A549 (cell line): Measurements from ENCODE around the gene POMT2. TPM values are rescaled to one million over a fixed set of nuclear protein-coding genes. Genes with fewer than 3 reads are reported as not detected.

Experiments used
- ATAC-seq, 2 experiments: fragments of 200-7000 bp in 1 of 2; fragments of >200 bp in 1 of 2; cut with Nextera tagmentation in 1 of 2; cut with Tn5 transposase in 1 of 2; 3 replicates each; pipeline versions ENCODE4 v1.8.0 to v1.9.1; 2018 to 2020; ENCODE audit warnings: mild to moderate bottlenecking in 1 of 2, moderate library complexity in 1 of 2
- CTCF ChIA-PET: fragments of 300-600 bp; sonication (Branson Sonifier 250); formaldehyde crosslinking; extraction: SDS; loops from one replicate; lab custom pipeline; 2021; ENCODE audit warnings: antibody characterized with exemption, inconsistent platforms; lab: Yijun Ruan, JAX
- POLR2A ChIA-PET: fragments of 350-600 bp; formaldehyde crosslinking; extraction: SDS; loops from one replicate; lab custom pipeline; 2021; ENCODE audit warnings: antibody characterized with exemption, inconsistent platforms; lab: Yijun Ruan, JAX
- DNase-seq, 2 experiments: peaks; one replicate each; pipeline versions ENCODE4 v3.0.0 to v3.0.0-alpha.2; 2011 to 2016; ENCODE audit warnings: low read depth in 1 of 2, low spot score in 1 of 2
- FAIRE-seq: peaks from 2 replicates; lab custom pipeline; 2011; peaks lifted over from hg19 to GRCh38; lab: Jason Lieb, UNC
- H3K27ac ChIP-seq, 2 experiments: fragments of >200 bp; sonication (Bioruptor Twin); formaldehyde crosslinking; 3 replicates each; pipeline ENCODE4 v1.5.1; 2016 to 2017
- H3K4me1 ChIP-seq: fragments of >200 bp; sonication (Bioruptor Twin); formaldehyde crosslinking; 3 replicates; pipeline ENCODE4 v1.6.1; 2016
- H3K4me2 ChIP-seq: fragments of >200 bp; sonication (Bioruptor Twin); formaldehyde crosslinking; 3 replicates; pipeline ENCODE4 v1.6.1; 2016
- H3K4me3 ChIP-seq: fragments of >200 bp; sonication (Bioruptor Twin); formaldehyde crosslinking; 3 replicates; pipeline ENCODE4 v1.5.1; 2016
- H3K9me3 ChIP-seq: fragments of >200 bp; sonication (Bioruptor Twin); formaldehyde crosslinking; 3 replicates; pipeline ENCODE4 v1.6.1; 2016
- CBX2 ChIP-seq: fragments of 200-600 bp; sonication (generic); IDR thresholded peaks from 2 replicates; pipeline ENCODE4 v1.6.1; 2016; ENCODE audit warnings: low read depth, mild to moderate bottlenecking, borderline replicate concordance
- CEBPB ChIP-seq, 2 experiments: fragments of >200 bp in 1 of 2; sonication (Bioruptor Twin) in 1 of 2; formaldehyde crosslinking in 1 of 2; IDR thresholded peaks; 2 replicates each; pipeline ENCODE4 v1.6.1; 2012 to 2016
- EHMT2 ChIP-seq: fragments of 200-600 bp; sonication (generic); IDR thresholded peaks from 2 replicates; pipeline ENCODE4 v1.6.1; 2016; ENCODE audit warnings: antibody characterized with exemption, low read depth, mild to moderate bottlenecking, moderate library complexity
- EP300 ChIP-seq, 2 experiments: fragments of >200 bp; sonication (Bioruptor Twin); formaldehyde crosslinking; IDR thresholded peaks; 2 replicates in 1 of 2; 3 replicates in 1 of 2; pipeline ENCODE4 v1.6.1; 2016 to 2017
- ESRRA ChIP-seq: fragments of 150-350 bp; IDR thresholded peaks from 2 replicates; pipeline ENCODE4 v1.6.1; 2014; ENCODE audit warnings: mild to moderate bottlenecking, low read length, borderline replicate concordance
- FOSB ChIP-seq: fragments of 250-450 bp; sonication (Bioruptor Pico); IDR thresholded peaks from 2 replicates; pipeline ENCODE4 v1.5.0; 2020; ENCODE audit warnings: mild to moderate bottlenecking, moderate library complexity
- FOSL2 ChIP-seq, 2 experiments: fragments of 450-650 bp in 1 of 2; fragments of >200 bp in 1 of 2; sonication (Bioruptor Twin) in 1 of 2; formaldehyde crosslinking; IDR thresholded peaks; 2 replicates each; pipeline versions ENCODE4 v1.5.0 to v1.6.1; 2016 to 2020; ENCODE audit warnings: mild to moderate bottlenecking in 1 of 2, moderate library complexity in 1 of 2
- GATA3 ChIP-seq: IDR thresholded peaks from 2 replicates; pipeline ENCODE4 v1.6.1; 2012; ENCODE audit warnings: borderline replicate concordance
- HEYL ChIP-seq: fragments of 250-450 bp; sonication (Bioruptor Pico); IDR thresholded peaks from 2 replicates; pipeline ENCODE4 v1.8.0; 2021; ENCODE audit warnings: mild to moderate bottlenecking, moderate library complexity
- HOXA7 ChIP-seq: fragments of 250-450 bp; sonication (Bioruptor Pico); IDR thresholded peaks from 2 replicates; pipeline ENCODE4 v1.5.0; 2020; ENCODE audit warnings: mild to moderate bottlenecking, moderate library complexity
- HOXB5 ChIP-seq: fragments of 250-450 bp; sonication (Bioruptor Pico); IDR thresholded peaks from 2 replicates; pipeline ENCODE4 v1.5.0; 2020; ENCODE audit warnings: mild to moderate bottlenecking, moderate library complexity
- JUN ChIP-seq, 2 experiments: fragments of >200 bp; sonication (Bioruptor Twin); formaldehyde crosslinking; IDR thresholded peaks; 2 replicates in 1 of 2; 3 replicates in 1 of 2; pipeline ENCODE4 v1.6.1; 2016 to 2017
- JUNB ChIP-seq: fragments of >200 bp; sonication (Bioruptor Twin); formaldehyde crosslinking; IDR thresholded peaks from 2 replicates; pipeline ENCODE4 v1.6.1; 2016
- KDM5A ChIP-seq: fragments of 200-600 bp; sonication (generic); IDR thresholded peaks from 2 replicates; pipeline ENCODE4 v1.6.1; 2016; ENCODE audit warnings: antibody characterized with exemption, mild to moderate bottlenecking
- MAZ ChIP-seq: fragments of 150-350 bp; IDR thresholded peaks from 2 replicates; pipeline ENCODE4 v1.6.1; 2014; ENCODE audit warnings: antibody characterized with exemption, low read depth, low read length, borderline replicate concordance
- MYC ChIP-seq: IDR thresholded peaks from 2 replicates; pipeline ENCODE4 v1.6.1; 2012; ENCODE audit warnings: mild to moderate bottlenecking, inconsistent platforms, low read length, improper control_type of control experiment, borderline replicate concordance
- NFE2L2 ChIP-seq: fragments of 150-350 bp; conservative IDR thresholded peaks from 2 replicates; pipeline ENCODE4 v1.6.1; 2014; ENCODE audit warnings: low read length
- NR3C1 ChIP-seq: fragments of >200 bp; sonication (Bioruptor Twin); formaldehyde crosslinking; IDR thresholded peaks from 3 replicates; pipeline ENCODE4 v1.6.1; 2017
- POLR2A ChIP-seq: IDR thresholded peaks from 2 replicates; pipeline ENCODE4 v1.6.1; 2012; ENCODE audit warnings: mild to moderate bottlenecking, low read length
- POLR2AphosphoS2 ChIP-seq: conservative IDR thresholded peaks from 2 replicates; pipeline ENCODE4 v1.6.1; 2012; ENCODE audit warnings: low read length, improper control_type of control experiment, inconsistent platforms
- RARB ChIP-seq: fragments of 250-450 bp; sonication (Bioruptor Pico); IDR thresholded peaks from 2 replicates; pipeline ENCODE4 v1.8.0; 2021; ENCODE audit warnings: mild to moderate bottlenecking, moderate library complexity
- RCOR1 ChIP-seq: fragments of 150-350 bp; IDR thresholded peaks from 2 replicates; pipeline ENCODE4 v1.6.1; 2014; ENCODE audit warnings: antibody characterized with exemption, low read length, low read depth
- RNF2 ChIP-seq: fragments of 200-600 bp; sonication (generic); IDR thresholded peaks from 2 replicates; pipeline ENCODE4 v1.6.1; 2016; ENCODE audit warnings: low read depth, mild to moderate bottlenecking, antibody characterized with exemption, moderate library complexity, borderline replicate concordance
- SREBF2 ChIP-seq: fragments of 450-650 bp; IDR thresholded peaks from 2 replicates; pipeline ENCODE4 v1.6.1; 2014; ENCODE audit warnings: mild to moderate bottlenecking, moderate library complexity
- TFCP2L1 ChIP-seq: fragments of 250-450 bp; sonication (Bioruptor Pico); IDR thresholded peaks from 2 replicates; pipeline ENCODE4 v1.5.0; 2021; ENCODE audit warnings: mild to moderate bottlenecking
- TP53 ChIP-seq: fragments of 250-450 bp; sonication (Bioruptor Pico); IDR thresholded peaks from 2 replicates; pipeline ENCODE4 v1.5.0; 2021; ENCODE audit warnings: mild to moderate bottlenecking, moderate library complexity
- ZFP36 ChIP-seq: fragments of 450-650 bp; IDR thresholded peaks from 2 replicates; pipeline ENCODE4 v1.6.1; 2014; ENCODE audit warnings: borderline replicate concordance; ENCODE audit not compliant: partially characterized antibody
- ZNF302 ChIP-seq: fragments of 250-450 bp; sonication (Bioruptor Pico); IDR thresholded peaks from 2 replicates; pipeline ENCODE4 v1.9.0; 2021; ENCODE audit warnings: inconsistent platforms, mild to moderate bottlenecking, moderate library complexity
- WGBS: methylation state at CpG from one replicate; pipeline ENCODE4 v1.1.6; 2017; ENCODE audit errors: missing lambda C conversion rate; 5-methylcytosine and 5-hydroxymethylcytosine counted together
- polyA plus RNA-seq, 4 experiments: library from polyadenylated mRNA; depleted of rRNA in 3 of 4; stranded (reverse); fragments of >200 nt; fragmentation: RNase III in 1 of 4; extraction: RNeasy Plus Mini Kit Qiagen cat#74134 plus additional on column Dnase treatment in 1 of 4; gene quantifications; 2 replicates in 3 of 4; 3 replicates in 1 of 4; pipeline ENCODE4 v1.2.3, GENCODE V29; 2011 to 2017
- TF ChIP-seq, protein P1 (sequence below): IDR thresholded peaks from 2 replicates; pipeline ENCODE4 v1.6.1; 2012
- TF ChIP-seq, protein P2 (sequence below): IDR thresholded peaks from 2 replicates; pipeline ENCODE4 v1.6.1; 2012
- TF ChIP-seq, protein P3 (sequence below): IDR thresholded peaks from 2 replicates; pipeline ENCODE4 v1.6.1; 2012; ENCODE audit warnings: low read depth, borderline replicate concordance
- TF ChIP-seq, protein P4 (sequence below): fragments of 250-450 bp; sonication (Bioruptor Pico); IDR thresholded peaks from 2 replicates; pipeline ENCODE4 v1.5.0; 2021; ENCODE audit warnings: mild to moderate bottlenecking, moderate library complexity, borderline replicate concordance

Gene POMT2
- polyA plus RNA-seq, 2 of the 4 experiments (the other 2 are of a cell fraction): 27.1 to 38.7 TPM

DNA sequence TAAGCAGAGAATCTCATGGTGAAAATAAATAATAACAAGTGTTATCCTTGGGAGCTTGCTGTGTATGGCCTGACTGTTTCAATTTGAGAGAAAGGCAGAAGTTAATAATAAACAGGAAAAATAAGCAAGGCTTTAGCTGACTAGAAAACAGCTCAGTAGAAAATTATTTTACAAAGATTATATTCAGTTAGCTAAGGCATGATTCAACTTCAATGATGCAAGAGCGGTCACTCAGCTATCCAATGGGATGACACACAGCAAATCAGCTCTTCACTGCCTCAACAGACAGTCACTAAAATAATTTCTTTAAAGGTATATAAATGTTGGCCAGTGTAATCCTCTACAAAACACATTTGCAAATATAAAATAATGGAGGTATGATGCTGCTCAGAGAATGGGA lies 18.7 kb upstream of the POMT2 start:
- DNase-seq (no peak), ATAC-seq (peak; percentile 34 to 65; a peak in 3 of 6 replicates), FAIRE-seq (no peak)
- Histone ChIP-seq H3K9me3 (no peaks in the 10 kb centered on the region), H3K4me2 (peak overlapping the region; percentile 49), H3K4me3 (no peak overlapping the region), H3K4me1 (peaks cover 15% of the 10 kb centered on the region; the same call in 2 of the 3 replicates), H3K27ac (peak overlapping the region; percentile 21 to 38; a peak in 3 of 6 replicates)
- ChIA-PET CTCF (interaction anchor here (0.7 to 2.0 kb wide), 3 partner anchors 23 to 39 kb away, joined by 3 to 6 read pairs (median 4); partner anchors contain the start of genes SAMD15 and TMED8), POLR2A (interaction anchor here (1.0 kb wide), 2 partner anchors 18 to 38 kb away, joined by 4 to 7 read pairs; partner anchors contain the start of genes GSTZ1, POMT2, SAMD15 and TMED8)
- TF ChIP-seq JUN (IDR thresholded peaks at IDR 0.05): no peak
- no peak for TF ChIP-seq NFE2L2
- TF ChIP-seq JUNB: no peak
- TF ChIP-seq, protein P1, sequence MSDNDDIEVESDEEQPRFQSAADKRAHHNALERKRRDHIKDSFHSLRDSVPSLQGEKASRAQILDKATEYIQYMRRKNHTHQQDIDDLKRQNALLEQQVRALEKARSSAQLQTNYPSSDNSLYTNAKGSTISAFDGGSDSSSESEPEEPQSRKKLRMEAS: no peak
- TF ChIP-seq SREBF2: no peak
- TF ChIP-seq EHMT2: no peak
- TF ChIP-seq, protein P2, sequence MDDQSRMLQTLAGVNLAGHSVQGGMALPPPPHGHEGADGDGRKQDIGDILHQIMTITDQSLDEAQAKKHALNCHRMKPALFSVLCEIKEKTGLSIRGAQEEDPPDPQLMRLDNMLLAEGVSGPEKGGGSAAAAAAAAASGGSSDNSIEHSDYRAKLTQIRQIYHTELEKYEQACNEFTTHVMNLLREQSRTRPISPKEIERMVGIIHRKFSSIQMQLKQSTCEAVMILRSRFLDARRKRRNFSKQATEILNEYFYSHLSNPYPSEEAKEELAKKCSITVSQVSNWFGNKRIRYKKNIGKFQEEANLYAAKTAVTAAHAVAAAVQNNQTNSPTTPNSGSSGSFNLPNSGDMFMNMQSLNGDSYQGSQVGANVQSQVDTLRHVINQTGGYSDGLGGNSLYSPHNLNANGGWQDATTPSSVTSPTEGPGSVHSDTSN: no peak
- TF ChIP-seq GATA3: no peak
- TF ChIP-seq FOSB (CRISPR knock-in tag): no peak
- TF ChIP-seq KDM5A: no peak
- TF ChIP-seq RCOR1: no peak
- no peak for TF ChIP-seq HOXA7 (CRISPR knock-in tag)
- no peak for TF ChIP-seq RNF2
- TF ChIP-seq NR3C1: no peak
- no peak for TF ChIP-seq CEBPB (IDR thresholded peaks at IDR 0.05)
- WGBS: 89% methylated on average over 1 of the region's 1 CpG

DNA sequence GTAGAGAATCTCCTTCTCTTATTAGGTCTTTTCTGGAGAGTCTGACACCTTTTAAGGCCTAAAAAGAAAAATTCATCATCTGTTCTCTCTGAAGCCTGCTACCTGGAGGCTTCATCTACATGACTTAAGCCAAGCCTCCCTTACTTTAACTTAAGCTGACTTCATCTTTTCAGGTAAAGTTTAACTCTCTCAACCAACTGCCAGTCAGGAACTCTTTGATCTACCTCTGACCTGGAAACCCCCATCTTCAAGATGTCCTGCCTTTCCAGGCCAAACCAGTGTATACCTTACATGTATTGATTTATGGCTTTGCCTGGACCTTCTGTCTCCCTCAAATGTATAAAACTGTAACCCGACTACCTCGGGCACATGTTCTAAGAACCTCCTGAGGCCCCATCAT lies 17.6 kb upstream of the POMT2 start:
- H3K9me3 ChIP-seq: no peaks in the 10 kb centered on the region
- TF ChIP-seq KDM5A (no peak), ZNF302 (no peak), ESRRA (no peak), TP53 (CRISPR knock-in tag) (no peak), HOXB5 (CRISPR knock-in tag) (no peak), GATA3 (no peak), MAZ (no peak), JUNB (no peak)
- no peak overlapping the region for H3K4me3 ChIP-seq
- H3K27ac ChIP-seq: no peak overlapping the region
- ChIA-PET POLR2A (no interaction called here), CTCF (interaction anchor here (0.9 to 1.9 kb wide), 3 partner anchors 10 to 71 kb away, joined by 3 to 6 read pairs (median 5); no protein-coding TSS in a partner anchor)
- FAIRE-seq: no peak
- H3K4me1 ChIP-seq: peaks cover 15% of the 10 kb centered on the region; the same call in 2 of the 3 replicates
- ATAC-seq: no peak
- WGBS: 92% methylated on average over 2 of the region's 2 CpGs
- H3K4me2 ChIP-seq: no peak overlapping the region
- no peak for DNase-seq

DNA sequence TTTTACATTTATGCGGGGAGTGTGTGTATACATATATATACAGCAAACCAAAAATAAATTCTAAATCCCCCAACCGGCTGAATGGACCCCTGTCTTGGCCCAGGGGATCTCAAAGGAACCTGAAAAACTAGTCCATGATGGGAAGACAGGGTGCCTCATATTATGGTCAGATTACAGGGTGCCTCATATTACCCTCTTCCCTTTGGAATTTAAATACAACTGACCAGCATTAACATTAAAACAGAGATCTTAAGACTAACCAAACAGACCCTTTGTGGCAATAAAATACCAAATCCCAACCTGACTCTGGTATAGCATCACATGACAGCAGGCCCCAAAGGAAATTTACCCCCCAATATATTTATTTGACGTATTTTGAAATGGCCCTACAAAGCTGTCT lies 17.2 kb upstream of the POMT2 start:
- FAIRE-seq (no peak), ATAC-seq (no peak), DNase-seq (no peak)
- Histone ChIP-seq H3K4me2 (no peak overlapping the region), H3K4me1 (peaks cover 15% of the 10 kb centered on the region; the same call in 2 of the 3 replicates), H3K27ac (no peak overlapping the region), H3K9me3 (no peaks in the 10 kb centered on the region), H3K4me3 (no peak overlapping the region)
- ChIA-PET CTCF (interaction anchor here (1.5 kb wide), 1 partner anchor 11 kb away, joined by 5 read pairs; no protein-coding TSS in a partner anchor), POLR2A (no interaction called here)
- WGBS: 97% methylated on average over 3 of the region's 3 CpGs
- TF ChIP-seq HOXA7 (CRISPR knock-in tag) (no peak), RARB (CRISPR knock-in tag) (no peak), TFCP2L1 (CRISPR knock-in tag) (no peak), JUN (IDR thresholded peaks at IDR 0.05) (no peak), SREBF2 (no peak), MYC (no peak), EP300 (IDR thresholded peaks at IDR 0.05) (no peak), POLR2AphosphoS2 (no peak), HEYL (no peak), CBX2 (no peak), ZFP36 (no peak), FOSL2 (IDR thresholded peaks at IDR 0.05) (no peak), FOSL2 (CRISPR knock-in tag; IDR thresholded peaks at IDR 0.05) (no peak), POLR2A (no peak)
- TF ChIP-seq, protein P3, sequence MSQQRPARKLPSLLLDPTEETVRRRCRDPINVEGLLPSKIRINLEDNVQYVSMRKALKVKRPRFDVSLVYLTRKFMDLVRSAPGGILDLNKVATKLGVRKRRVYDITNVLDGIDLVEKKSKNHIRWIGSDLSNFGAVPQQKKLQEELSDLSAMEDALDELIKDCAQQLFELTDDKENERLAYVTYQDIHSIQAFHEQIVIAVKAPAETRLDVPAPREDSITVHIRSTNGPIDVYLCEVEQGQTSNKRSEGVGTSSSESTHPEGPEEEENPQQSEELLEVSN: no peak
- TF ChIP-seq, protein P4, sequence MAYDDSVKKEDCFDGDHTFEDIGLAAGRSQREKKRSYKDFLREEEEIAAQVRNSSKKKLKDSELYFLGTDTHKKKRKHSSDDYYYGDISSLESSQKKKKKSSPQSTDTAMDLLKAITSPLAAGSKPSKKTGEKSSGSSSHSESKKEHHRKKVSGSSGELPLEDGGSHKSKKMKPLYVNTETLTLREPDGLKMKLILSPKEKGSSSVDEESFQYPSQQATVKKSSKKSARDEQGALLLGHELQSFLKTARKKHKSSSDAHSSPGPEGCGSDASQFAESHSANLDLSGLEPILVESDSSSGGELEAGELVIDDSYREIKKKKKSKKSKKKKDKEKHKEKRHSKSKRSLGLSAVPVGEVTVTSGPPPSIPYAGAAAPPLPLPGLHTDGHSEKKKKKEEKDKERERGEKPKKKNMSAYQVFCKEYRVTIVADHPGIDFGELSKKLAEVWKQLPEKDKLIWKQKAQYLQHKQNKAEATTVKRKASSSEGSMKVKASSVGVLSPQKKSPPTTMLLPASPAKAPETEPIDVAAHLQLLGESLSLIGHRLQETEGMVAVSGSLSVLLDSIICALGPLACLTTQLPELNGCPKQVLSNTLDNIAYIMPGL: no peak
